Measurements from ENCODE around the gene ZP4.

Gene ZP4

DNA sequence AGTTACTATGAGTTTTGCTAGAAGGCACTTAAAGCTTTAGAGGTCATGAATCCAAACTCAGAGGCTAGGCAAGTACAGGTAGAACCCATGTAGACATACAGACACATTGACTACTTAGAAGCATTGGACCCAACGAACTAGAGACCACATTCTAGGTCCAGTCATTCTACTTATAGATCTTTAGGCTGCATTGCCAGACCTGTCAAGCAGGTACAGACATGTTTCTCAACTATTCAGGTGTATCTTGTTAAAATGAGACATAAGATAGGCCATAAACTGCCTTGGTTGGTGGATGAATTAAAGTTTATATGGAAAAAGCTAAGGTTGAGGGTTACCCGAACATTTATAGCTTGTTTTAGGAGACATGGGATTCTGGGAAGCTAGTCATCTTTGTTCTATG lies 6.5 kb downstream of the ZP4 start:
- in situ Hi-C loops (cut with MboI; ENCODE audit: low sequenced_read_pairs, unreplicated experiment) = no loop called here
- DNase-seq (ENCODE audit: low spot score) = no peak
- TF ChIP-seq CTCF (IDR thresholded peaks at IDR 0.05; ENCODE audit: borderline replicate concordance, control extremely low read depth, extremely low read depth, insufficient read depth, missing control alignments) = no peak

DNA sequence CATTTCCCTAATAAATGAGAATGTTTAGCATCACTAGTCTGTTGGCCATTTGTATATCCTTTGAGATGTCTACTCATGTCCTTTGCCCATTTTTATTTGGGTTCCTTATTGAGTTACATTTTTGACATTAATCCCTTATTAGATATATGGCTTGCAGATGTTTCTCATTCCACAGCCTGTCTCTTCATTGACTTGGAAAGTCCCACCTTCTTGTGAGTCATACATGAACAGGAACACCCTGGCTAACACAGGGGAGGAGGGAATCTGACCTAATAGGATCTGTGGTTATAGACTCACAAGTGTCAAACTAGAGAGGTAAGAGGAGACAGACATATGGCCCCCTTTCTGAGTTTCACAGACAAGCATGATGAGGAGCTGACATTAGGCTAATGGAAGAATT lies 11.5 kb downstream of the ZP4 start:
- in situ Hi-C loops (cut with MboI; ENCODE audit: low sequenced_read_pairs, unreplicated experiment) = no loop called here
- DNase-seq (ENCODE audit: low spot score) = no peak
- no peak for TF ChIP-seq CTCF (IDR thresholded peaks at IDR 0.05; ENCODE audit: borderline replicate concordance, control extremely low read depth, extremely low read depth, insufficient read depth, missing control alignments)

GRCh38 chr1:237878406-237878805 lies 12.3 kb downstream of the ZP4 start:
- DNase-seq (ENCODE audit: low spot score) = no peak
- TF ChIP-seq CTCF (IDR thresholded peaks at IDR 0.05; ENCODE audit: borderline replicate concordance, control extremely low read depth, extremely low read depth, insufficient read depth, missing control alignments) = no peak
- in situ Hi-C loops (cut with MboI; ENCODE audit: low sequenced_read_pairs, unreplicated experiment) = no loop called here

DNA sequence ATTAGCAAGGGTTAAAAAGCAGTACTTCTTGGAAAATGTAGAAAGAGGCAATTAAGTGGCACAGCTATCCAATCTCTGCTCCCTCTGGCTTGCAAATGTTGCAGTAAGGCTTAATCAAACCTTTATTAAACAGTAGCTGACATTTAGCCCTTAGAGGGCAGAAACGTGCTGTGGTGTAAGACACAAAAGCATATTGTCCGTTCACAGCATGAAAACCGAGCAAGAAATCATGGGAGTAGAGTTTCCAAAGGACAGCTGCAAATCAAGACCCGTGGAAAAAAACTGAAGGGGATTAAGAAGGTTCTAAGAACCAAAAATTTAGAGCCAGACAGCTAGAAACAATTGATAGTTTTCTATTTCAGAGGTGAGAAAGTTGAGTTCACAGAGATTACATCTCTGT lies 13.1 kb downstream of the ZP4 start:
- no peak for DNase-seq (ENCODE audit: low spot score)
- in situ Hi-C loops (cut with MboI; ENCODE audit: low sequenced_read_pairs, unreplicated experiment) = no loop called here
- no peak for TF ChIP-seq CTCF (IDR thresholded peaks at IDR 0.05; ENCODE audit: borderline replicate concordance, control extremely low read depth, extremely low read depth, insufficient read depth, missing control alignments)

GRCh38 chr1:237875291-237875690 lies 15.4 kb downstream of the ZP4 start:
- in situ Hi-C loops (cut with MboI; ENCODE audit: low sequenced_read_pairs, unreplicated experiment) = no loop called here
- no peak for DNase-seq (ENCODE audit: low spot score)
- no peak for TF ChIP-seq CTCF (IDR thresholded peaks at IDR 0.05; ENCODE audit: borderline replicate concordance, control extremely low read depth, extremely low read depth, insufficient read depth, missing control alignments)

- no peak for DNase-seq (ENCODE audit: low spot score)
- in situ Hi-C loops (cut with MboI; ENCODE audit: low sequenced_read_pairs, unreplicated experiment) = no loop called here
- TF ChIP-seq CTCF (IDR thresholded peaks at IDR 0.05; ENCODE audit: borderline replicate concordance, control extremely low read depth, extremely low read depth, insufficient read depth, missing control alignments) = no peak
These were observed 17.1 kb downstream of the ZP4 start for GRCh38 chr1:237873487-237874211.

All from GM13976 (cell line).